GM19328 (cell line): ENCODE results near the gene C2orf74.
"Not testable (repeated sequence)": the region's sequence is repeated elsewhere in the genome, so short reads cannot be mapped to it uniquely, and the experiment has no call there.

Source experiments
- ATAC-seq: cut with Tn5 transposase; IDR thresholded peaks from one replicate; pipeline ENCODE4 v1.9.1; 2021; ENCODE audit warnings: mild to moderate bottlenecking, moderate library complexity; ENCODE audit not compliant: unreplicated experiment

C2orf74 gene

GRCh38 chr2:61172671-61173070 lies 10.7 kb downstream of the C2orf74 start:
- no peak for ATAC-seq

DNA sequence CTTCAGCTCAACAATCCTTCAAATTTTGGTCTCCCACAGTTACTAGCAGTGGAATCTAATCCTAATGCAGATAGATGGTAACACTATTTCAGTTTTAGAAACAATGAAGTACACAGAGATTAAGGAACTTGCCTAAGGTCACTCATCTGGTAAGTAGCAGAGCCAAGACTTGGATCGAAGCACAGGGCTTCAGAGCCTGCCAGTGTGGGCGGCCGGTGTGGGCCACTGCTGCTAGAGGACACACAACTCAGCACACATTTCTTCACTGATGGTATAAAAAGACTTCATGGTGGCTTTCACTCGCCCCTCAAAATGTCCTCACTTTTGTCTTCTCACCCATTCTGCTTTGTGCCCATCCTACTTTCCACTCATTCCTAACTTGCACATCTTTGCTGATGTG lies 11.1 kb downstream of the C2orf74 start:
- ATAC-seq, result no peak

DNA sequence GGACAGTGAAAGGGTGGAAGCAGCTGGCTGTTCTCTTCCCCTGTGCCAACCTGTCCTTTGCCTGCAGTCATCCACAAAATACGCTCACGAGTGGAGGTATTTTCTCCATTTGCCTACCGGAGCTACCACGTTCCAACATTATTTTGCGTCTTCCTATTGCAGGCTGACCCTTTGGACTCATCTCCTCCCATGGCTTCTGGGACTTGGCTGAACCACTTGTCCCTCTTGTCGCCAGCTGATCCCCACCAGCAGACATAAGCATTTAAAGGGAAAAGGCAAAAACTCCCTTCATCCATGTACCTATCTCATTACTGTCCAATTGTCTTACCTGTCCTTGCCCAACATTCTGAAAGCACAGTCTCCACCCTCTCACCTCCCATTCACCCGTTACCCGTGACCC lies 13.0 kb downstream of the C2orf74 start:
- ATAC-seq, result no peak

DNA sequence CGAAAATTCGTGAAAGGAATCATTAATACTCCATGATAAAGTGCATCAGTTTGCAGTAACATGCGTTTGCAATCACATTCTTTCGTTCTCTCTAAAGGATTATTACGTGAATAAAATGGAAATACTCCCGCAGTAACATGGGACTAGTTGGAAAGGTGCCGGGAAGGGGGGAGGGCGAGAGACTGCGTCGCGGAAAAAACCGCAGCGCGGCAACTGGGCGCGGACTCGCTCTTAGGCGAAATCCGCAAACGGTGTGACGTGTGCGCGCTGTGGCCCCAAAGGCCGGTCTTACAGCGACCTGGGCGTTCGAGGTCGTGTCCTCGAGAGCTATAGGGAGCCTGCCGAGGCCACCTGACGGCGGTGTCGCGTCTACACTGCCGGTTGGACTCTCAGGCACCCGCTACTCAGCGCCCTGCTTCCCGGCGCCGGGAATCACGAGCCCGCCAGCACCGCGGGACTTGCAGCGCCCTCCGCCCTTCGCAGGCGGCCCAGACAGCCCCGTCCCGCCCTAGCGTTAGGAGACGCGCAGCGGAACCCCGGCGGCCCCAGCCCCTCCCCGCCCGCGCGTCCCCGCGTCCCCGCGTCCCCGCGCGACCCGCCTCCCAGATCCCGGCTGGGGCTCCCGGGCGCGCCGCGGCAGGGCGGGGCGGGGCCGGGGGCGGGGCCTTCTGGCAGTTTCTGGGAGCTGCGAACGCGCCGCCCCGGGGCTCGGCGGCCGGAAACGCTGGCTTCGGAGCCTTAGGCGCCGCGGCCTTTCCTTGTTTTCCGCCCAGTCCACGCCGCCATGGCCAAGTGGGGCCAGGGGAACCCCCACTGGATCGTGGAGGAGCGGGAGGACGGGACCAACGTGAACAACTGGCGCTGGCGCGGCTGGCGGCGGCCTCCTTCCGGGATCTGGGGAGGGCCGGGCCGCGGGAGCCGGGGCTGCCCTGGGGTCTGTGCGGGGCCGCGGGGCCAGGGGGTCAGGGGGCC lies 15.1 kb downstream of the C2orf74 start:
- peak; percentile 81 for ATAC-seq

DNA sequence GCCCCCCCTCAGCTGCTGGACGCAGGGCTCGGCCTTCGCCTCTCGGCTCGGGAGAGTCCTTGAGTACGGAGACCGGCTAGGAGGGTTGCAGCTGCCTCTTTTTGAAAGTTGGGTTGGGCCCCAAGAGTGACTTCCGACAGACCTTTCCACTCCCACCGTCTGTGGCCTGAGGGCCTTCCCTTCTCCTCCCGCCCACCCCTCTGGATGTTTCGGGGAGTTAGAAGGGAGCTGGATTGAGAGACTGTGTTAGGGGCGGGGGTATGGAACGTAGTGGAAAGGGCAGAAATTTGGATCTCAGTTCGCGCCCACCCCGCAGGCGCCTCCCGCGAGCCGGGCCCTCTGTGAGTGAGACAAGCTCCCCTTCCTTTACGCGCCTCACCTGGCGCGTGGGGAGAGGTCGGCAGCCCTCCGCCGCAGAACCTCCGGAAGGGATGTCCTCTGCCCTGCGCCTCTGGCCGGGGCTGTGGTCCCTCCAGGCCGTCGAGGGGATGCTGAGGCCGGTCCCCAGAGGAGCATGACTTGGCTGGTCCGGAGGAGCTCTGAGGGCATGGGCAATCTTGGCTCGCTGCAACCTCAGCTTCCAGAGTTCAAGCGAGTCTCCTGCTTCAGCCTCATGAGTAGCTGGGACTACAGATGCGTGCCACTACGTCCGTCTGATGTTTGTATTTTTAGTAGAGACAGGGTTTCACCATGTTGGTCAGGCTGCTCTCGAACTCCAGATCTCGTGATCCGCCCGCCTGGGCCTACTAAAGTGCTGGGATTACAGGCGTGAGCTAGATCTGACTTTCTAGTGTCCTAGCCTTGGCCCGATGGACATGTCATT lies 15.9 kb downstream of the C2orf74 start:
- peak; percentile 20 for ATAC-seq

- ATAC-seq, result no peak
Observed at GRCh38 chr2:61178603-61179545, 16.9 kb downstream of the C2orf74 start.

DNA sequence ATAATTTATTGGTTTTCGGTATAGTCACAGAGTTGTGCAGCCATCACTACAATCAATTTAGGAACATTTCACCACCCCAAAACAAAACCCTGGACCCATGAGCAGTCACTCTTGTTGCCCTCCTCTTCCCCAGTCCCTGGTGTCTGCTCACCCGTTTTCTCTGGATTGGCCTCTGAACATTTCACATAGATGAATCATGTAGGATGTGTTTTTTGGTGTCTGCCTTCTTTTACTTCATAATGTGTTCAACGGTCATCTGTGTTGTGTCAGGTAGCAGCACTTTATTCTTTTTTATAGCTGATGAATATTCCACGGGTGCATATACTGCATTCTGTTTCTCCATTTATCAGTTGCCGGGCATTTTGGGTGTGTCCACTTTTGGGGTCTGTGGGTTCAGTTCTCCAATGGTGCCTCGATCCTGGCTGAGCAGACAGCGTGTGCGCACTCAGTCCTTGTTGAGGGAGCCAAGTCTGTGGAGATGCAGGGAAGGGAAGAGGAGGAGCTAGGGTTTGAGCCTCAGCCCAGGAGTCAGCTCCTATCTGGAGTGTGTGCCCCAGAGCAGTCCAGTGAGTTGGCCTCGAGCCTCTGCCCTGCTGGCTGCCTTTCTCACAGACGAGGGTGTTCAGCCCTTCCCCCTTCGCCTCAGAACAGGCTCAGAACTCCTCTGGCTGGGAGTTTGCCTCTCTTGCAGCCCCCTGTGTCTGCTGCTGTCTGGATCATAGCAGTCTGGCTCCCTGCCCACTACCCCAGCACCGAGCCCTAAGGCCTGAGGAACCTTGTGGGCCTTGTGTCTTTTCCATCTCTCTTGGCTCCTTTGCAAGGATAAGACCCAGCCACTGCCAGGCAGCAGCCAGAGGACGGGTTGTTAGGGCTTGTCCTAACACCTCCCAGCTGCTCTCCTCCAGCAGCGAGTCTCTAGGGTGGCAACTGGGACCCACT lies 18.0 kb downstream of the C2orf74 start:
- no peak for ATAC-seq

- no peak for ATAC-seq
Observed at GRCh38 chr2:61180686-61181085, 18.7 kb downstream of the C2orf74 start.

GRCh38 chr2:61181382-61182058 lies 19.5 kb downstream of the C2orf74 start:
- ATAC-seq, result no peak

DNA sequence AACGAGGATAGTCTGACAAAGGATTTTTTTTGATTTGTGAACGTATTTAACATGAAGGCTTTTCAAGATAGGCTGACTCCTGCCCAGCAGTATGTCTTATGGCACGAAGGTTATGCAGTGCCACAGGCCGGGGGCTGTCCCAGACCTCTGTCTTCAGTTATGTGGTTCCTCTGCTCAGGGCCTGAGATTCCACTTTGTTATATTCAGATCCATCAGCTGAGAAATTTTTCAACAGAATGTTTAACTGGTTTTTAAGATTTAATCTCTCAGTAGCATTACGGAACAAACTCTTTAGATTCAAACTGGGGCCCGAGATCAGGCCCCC lies 20.0 kb downstream of the C2orf74 start:
- ATAC-seq, result no peak

- ATAC-seq, result no peak
Observed at GRCh38 chr2:61183795-61184194, 21.8 kb downstream of the C2orf74 start.

DNA sequence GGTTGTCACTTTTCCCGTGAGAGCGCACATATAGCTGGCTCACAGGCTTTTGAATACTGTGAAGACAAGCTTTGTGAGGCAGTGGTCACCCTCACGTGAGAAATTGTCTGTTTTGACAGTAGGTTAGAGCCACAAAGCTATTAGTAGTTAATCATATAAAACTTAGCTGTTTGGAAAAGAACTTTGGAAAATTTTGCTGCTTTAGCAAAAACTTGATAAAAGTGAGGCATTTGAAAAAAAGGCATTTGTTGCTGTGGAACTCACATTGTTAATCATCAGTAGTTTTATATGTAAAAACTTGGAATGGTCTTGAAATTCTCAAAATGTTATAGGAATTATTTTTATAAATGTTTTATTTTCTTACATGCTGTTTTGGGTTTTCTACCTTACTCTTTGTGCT lies 22.3 kb downstream of the C2orf74 start:
- no peak for ATAC-seq

- no peak for ATAC-seq
Observed at GRCh38 chr2:61185231-61185728, 23.3 kb downstream of the C2orf74 start.

- no peak for ATAC-seq
Observed at GRCh38 chr2:61187085-61187484, 25.1 kb downstream of the C2orf74 start.

DNA sequence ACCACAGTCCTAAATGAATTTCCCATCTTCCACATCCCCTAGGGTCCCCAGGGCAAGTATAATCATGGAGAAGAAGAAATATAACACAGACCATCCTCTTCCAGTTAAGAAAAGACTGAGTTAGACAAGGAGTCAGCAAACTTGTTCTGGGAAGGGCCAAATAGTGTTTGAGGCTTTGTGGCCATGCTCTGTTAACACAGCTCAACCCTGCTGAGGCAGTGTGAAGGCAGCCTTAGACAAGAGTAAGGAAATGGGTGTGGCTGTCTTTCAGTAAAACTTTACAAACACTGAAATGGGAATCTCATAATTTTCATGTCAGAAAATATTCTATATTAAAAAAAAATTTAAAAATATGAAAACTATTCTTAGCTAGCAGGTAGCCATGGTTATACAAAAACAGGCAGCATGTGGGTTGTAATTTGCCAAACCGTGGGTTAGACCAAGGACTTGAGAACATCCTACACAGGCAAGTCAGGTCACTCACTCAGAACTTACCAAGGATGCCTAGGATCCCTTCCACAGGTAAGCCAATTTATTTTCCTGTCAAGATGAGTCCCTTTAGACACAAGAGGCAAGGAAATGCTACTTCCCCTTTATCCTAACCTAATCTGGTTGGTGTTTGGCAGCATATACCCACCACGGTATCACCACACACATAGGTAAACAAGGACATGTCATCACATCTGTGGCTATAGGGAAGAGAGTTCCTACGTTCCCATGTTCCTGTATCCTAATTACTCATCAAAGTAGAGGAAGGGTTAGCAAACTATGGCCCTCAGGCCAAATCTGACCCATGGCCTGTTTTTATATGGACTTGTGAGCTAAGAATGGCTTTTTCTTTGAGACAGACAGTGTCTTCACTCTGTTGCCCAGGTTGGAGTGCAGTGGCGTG lies 31.9 kb downstream of the C2orf74 start:
- no peak for ATAC-seq

- ATAC-seq, result not testable (repeated sequence)
Observed at GRCh38 chr2:61194646-61195045, 32.7 kb downstream of the C2orf74 start.

GRCh38 chr2:61196671-61197070 lies 34.7 kb downstream of the C2orf74 start:
- no peak for ATAC-seq

DNA sequence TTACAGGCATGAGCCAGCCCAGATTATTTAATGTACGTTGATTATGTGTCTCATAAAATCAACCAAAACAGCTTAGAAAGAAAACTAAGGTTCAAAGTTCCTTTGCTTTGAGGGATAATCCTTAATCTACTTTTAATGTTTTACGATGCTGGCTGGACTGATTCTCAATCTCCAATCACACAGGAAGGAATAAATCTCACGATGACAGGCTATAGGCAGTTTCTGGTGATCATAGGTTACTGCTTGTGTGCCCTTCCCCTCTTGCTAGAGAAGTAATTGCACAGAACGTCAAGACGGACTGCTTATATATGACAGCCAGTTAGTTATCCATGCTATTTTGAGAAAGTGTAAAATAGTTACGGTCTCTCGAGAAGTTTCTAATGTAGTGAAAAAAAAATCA lies 43.1 kb downstream of the C2orf74 start:
- no peak for ATAC-seq
